Subcutaneous adipose tissue (tissue), 4 donors: Measurements from ENCODE around the gene UGT1A6. TPM values are rescaled to one million over a fixed set of nuclear protein-coding genes. Genes with fewer than 3 reads are reported as not detected.

ENCODE experiments used
- CTCF ChIP-seq: fragments of 450-650 bp; IDR thresholded peaks from one replicate; pipeline ENCODE4 v1.5.1; 2016; ENCODE audit warnings: low read depth, mild to moderate bottlenecking, control low read depth, antibody characterized with exemption, moderate library complexity
- total RNA-seq, 4 donors: library from RNA; depleted of rRNA; stranded (reverse); fragments of >200 nt; gene quantifications; one replicate each; pipeline ENCODE4 v1.1.0, GENCODE V29; 2016

UGT1A6 gene
- total RNA-seq, 4 donors from 2014 or later: not detected

GRCh38 chr2:233688341-233688740 lies 4.3 kb upstream of the UGT1A6 start:
- no peak for TF ChIP-seq CTCF

- TF ChIP-seq CTCF: no peak
These were observed 3.7 kb upstream of the UGT1A6 start for GRCh38 chr2:233689031-233689430.

- TF ChIP-seq CTCF: no peak
These were observed 3.2 kb upstream of the UGT1A6 start for GRCh38 chr2:233689501-233689900.

GRCh38 chr2:233690444-233690843 lies 2.2 kb upstream of the UGT1A6 start:
- no peak for TF ChIP-seq CTCF

- TF ChIP-seq CTCF: no peak
These were observed 952 bp upstream of the UGT1A6 start for GRCh38 chr2:233691443-233692433.

- TF ChIP-seq CTCF: no peak
These were observed 1.3 kb downstream of the UGT1A6 start for GRCh38 chr2:233693963-233694362.

- no peak for TF ChIP-seq CTCF
These were observed 6.0 kb downstream of the UGT1A6 start for GRCh38 chr2:233698740-233699139.
